GM20431 (cell line): ENCODE measurements around the gene PSPN.

Experiments
- in situ Hi-C: fragments of 300-500 bp; cut with MseI, MboI; formaldehyde crosslinking; loops from one replicate; pipeline ENCODE4 v1.15.0; 2020; ENCODE audit warnings: low sequenced_read_pairs; ENCODE audit not compliant: unreplicated experiment

PSPN gene, protein sequence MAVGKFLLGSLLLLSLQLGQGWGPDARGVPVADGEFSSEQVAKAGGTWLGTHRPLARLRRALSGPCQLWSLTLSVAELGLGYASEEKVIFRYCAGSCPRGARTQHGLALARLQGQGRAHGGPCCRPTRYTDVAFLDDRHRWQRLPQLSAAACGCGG

DNA sequence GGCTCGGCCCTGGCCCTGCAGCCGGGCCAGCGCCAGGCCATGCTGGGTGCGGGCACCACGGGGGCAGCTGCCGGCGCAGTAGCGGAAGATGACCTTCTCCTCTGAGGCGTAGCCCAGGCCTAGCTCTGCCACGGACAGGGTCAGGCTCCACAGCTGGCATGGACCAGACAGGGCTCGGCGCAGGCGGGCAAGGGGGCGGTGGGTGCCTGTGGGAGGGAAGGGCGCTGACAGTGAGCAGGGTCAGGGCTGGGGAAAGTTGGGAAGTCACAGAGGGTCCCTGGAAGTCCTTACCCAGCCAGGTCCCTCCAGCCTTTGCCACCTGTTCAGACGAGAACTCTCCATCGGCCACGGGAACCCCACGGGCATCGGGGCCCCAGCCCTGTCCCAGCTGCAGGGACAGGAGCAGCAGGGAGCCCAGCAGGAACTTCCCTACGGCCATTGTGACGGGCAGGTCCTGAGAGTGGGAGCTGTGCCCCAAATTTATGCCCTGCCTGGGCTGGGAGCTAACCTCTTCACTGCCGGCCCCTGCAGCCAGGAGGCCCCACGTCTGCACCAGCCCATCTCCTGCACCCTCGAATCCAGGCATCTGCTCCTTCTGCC is at the start of gene PSPN:
TSS of gene PSPN (minus strand) at position 523 of the 600 bp plus-strand sequence. CDS start at position 439, 84 bp downstream.
- in situ Hi-C loops: no loop called here

DNA sequence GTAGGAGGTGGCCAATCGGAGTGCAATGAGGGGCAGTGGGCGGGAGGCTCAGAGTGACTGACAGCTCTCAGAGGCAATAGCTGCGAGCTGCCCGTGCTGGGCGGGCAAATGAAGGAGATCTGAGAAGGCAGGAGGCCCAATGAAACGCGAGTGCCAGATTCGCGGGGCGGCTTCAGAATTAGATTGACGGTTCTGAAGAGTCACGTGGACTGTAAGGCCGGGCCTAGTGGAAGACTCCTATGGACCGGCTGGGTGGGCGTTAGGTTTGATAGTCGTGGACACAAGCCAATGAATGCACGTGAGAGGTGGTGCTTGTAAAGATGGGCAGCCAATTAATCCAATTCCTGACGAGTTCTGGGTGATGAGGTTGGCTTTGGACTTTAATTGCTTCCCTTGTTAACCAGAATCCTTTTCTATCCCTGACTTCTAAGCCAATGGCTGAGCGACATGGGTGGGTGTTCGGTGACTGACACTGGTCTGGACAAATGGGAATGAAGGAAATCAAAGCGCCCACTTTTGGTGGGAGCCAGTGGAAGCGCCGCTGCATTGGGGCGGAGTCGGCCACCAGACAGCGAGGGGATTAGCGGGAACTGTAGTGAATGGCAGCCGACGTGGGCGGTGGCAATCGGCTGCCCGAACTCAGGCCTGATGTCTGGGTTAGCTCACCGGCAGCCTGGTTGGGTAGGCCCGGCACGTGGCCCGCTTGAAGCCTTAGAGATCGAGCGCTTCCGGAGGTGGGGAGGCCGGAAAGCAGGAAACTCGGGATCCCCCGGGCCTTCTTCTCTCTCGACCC is 49.4 kb upstream of the PSPN start:
- in situ Hi-C loops: no loop called here

DNA sequence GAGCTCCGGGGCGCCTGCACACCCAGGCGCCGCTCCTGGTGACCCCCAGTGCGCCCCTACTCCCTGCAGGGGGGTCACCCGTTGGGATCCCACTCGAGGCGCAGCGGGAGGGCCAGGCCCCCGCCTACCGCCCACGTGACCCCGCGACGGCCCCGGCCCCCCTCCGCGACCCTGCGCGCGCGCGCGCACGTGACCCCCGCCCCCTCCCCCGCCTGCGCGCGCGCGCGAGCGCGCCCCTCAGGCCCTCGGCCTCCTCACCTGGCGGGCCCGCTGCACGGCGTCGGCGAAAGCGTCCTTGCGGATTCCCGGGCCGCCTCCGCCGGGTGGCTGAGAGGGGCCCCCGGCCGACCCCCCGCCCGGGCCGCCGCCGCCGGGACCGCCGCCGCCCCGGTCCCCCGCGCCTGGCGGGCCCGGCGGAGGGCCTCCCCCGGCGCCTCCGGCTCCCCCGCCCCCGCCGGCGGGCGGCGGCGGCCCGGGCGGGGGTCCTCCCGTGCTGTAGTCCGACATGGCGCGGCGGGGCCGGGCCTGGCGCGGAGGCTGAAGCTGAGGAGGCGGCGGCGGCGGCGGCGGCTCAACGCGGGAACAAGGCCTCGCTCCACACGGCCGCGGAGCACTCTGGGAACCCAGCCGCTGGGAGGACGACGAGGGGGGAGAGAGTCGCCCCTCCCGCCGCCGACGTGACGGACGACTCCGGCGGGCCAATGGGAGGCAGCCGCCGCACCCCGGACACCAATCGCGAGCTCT is 48.6 kb upstream of the PSPN start, which contains the start of gene KHSRP:
TSS of gene KHSRP (minus strand) at position 617 of the 744 bp plus-strand sequence. CDS start at position 507, 110 bp downstream.
- in situ Hi-C loops: no loop called here

DNA sequence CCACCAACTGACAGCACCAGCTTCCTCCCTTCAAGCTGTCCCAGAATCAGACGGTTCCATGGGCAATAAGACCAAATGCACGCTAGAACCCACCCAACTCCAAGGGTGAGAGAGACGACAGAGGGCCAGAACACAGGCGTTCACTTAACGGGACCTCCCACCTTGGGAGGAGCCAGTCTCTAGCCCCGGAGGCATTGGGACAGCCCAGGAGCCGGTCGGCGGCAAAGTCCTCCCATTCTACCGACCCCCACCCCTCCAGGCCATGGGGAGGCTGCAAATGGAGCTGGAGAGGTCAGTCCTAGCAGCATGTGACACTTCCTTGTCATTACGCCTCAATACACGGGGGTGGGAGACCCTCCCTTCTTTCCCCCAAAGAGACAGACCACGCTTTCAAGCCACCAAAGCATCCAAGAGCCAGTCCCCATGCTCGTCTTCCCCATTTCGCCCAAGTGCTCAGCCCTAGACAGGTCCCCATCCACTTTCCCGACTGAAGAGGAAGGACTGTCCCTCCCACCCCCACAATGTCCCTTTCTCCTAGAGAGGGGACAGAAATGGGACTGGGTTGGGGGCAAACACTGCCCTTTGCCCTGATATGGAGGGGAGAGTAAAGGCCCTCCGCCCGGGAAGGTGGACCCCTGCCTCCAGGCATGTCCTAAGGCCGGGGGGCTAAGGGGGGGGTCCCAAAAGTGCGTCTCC is 47.9 kb upstream of the PSPN start:
- in situ Hi-C loops: no loop called here

DNA sequence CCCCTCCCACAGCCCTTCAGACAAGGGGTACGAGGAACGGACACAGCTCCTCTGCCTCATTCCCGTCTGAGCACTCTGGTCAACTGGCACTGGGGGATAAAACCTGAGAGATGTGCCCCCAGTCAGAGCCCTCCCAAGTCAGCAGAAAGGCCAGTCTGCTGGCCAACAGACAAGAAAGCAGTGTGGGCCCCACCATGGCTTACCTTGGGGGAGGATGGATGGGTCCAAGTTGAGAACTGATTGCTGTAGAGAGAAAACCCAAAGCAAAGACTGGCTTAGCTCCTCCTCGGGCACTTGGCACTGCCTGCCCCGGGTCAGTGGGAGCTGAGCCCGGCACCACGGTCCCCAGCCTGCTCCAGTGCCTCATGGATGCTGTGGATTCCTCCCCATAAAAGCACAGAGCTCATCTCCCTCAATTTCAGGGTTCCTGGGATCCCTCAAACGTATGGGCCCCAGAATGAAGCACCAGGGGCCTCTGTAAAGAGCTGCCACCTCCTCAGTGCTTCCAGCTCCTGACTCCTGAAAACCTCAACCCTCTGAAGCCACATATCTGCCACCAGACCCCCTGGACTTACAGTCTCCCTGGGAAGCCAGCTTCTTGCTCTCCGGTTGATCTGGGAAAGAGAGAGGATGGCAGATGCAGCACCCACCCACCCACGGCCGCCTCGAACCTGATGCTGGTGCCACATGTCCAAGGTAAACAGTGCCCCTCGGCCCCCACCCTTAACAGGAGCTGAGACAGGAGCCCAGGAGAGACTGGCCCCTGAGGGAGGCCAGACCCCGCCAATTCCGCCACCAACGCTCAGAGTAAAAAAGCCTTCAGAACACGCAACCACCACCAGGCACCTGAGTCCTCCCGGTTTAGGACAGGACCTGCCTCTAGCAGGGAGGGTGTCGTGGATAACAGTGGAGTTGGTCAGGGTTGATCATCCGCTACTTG is 45.6 kb upstream of the PSPN start:
- in situ Hi-C loops: no loop called here

DNA sequence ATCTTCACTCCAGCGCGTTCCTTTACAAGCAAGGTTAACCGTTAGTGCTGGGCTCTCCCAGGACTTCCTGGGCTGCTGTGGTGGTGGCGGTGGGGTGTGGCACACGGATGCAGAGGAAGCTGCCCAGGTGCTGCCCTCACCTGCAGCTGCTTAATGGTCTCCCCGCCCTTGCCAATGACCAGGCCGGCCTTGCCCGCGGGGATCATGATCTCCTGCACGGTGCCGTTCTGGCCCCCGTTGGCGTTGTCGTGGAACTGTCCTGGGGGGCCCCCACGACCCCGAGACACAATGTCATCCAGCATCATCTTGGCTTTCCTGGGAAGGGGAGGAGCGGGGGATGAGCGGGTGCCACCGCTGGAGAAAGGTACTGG is 42.8 kb upstream of the PSPN start:
- in situ Hi-C loops: no loop called here

DNA sequence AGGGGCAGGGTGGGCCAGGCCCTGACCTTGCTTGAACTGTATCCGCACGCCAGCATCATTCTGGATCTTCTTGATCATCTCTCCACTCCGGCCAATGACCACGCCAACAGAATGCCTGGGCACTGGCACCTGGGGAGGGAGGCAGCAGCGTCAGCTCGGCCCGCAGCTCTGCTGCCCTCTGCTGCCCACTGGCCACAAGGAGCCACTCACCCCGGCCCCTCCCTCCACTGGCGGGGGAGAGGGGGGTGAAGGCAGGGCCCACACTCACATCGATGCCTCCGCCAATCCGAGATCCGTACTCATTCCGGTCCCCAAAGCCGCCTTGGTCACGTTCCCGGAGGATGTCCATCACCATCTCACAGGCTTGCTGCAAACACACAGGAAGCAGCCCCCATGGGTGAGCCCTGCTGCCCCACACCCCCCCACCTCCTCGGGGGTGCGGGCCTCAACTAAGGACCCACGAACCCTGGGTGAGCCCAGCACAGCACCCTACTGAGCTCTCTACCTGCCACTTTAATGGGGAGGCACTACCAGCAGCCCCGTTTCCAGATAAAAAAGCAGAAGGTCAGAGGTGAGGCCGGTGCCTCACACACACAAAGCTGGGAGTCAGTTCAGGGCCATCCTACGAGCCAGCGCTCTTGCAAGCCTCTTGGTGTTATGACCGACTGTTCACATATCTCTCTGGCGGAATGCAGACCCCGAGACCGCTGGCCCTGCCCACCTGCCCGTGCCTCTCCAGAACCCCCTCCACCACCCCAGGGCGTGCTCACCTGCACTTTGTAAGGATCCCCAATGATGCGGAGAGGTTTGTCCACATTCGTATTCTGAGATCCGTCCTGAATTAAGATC is 42.2 kb upstream of the PSPN start:
- in situ Hi-C loops: no loop called here

DNA sequence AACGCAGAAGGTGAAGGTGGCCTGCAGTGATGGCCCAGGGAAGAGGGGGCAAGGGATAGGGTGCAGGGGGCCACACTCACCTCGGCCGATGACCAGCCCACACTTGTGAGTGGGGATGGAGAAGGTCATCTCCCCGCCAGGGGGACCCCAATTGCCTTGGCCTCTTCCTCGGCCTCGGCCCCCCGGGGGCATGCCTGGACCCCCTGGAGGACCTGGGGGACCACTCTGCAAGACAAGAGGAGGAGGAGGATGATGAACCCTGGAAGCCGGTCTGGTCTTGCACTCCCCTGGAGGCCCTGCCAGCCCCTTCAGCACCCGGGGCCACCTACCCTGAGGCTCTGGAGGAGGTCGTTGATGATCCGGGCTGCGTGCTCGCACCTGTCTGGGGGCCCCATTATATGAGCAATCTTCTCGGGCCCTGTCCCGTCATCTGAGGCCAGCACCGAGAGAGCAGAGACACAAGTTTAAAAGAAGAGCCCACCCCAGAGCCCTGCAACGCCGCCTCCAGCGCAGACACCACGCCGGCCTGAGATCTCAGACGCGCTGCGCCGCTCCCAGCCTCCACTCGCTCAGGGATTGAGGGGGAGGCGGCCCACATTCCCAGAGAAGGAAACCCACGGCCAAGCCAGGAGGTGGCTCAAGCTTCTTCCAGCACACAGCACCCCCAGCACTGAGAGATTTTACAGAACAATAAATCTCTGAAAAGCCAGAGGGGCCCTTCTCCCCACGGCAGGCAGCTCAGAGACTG is 41.1 kb upstream of the PSPN start:
- in situ Hi-C loops: no loop called here

DNA sequence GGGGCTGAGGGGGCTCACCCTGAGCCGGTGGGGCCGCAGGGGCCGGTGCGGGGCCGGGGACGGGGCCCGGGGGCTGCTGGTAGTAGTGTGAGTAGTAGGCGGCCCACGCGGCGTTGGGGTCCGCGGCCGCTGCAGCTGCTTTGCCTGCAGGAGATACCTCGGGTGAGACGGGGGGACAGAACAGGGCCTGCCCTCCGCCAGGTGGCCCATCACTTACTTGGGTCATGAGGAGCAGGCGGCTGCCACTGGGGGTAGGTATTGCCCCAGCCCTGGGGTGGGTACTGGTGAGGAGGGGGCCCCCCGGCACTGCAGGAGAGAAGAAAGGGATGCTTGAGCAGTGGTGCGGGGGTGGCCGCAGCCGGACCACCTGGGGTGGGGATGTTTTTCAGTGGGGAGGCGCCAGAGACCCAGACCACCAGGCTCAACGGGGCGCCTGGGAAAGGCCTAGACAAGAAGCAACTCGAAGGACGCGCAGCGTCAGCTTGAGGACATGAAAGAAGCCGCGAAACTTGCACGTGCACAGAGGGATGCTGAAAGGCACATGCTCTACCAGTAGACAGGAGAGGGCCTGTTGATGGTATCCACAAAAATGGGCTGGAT is 40.0 kb upstream of the PSPN start:
- in situ Hi-C loops: no loop called here

DNA sequence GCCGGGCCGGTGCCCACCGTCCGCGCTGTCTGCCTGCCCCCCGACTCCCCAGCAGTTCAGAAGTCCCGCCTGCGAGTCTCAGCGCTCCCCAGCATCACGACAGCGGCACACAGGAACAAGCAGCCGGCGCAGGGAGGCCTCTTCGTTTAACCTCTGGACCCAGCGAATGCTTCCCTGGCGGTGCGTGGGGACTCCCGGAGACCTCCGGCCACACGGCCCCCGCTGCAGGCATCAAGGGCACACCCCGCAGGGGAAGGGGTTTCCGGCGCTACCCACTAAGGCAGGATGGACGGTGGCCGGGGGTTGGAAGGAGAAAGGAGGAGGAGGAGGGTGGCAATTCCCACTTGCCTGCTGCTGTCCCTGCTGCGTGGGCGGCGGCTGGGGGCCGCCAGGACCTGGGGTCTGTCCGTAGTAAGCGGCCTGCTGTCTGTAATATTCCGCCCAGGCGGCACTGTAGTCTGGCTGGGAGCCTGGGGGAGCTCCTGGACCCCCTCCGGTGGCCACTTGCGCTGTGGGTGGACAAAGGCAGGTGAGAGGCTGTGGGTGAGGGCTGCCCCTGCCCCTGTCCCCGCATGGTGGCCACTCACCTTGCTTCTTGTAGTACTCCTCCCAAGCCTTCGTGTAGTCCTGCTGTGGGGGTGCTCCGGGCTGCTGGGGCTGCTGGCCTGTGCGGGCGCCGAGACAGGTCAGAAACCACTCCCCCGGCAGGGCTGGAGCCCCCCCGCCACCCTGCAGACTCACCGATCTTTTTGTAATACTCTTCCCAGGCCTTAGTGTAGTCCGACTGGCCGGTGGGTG is 39.3 kb upstream of the PSPN start:
- in situ Hi-C loops: no loop called here

DNA sequence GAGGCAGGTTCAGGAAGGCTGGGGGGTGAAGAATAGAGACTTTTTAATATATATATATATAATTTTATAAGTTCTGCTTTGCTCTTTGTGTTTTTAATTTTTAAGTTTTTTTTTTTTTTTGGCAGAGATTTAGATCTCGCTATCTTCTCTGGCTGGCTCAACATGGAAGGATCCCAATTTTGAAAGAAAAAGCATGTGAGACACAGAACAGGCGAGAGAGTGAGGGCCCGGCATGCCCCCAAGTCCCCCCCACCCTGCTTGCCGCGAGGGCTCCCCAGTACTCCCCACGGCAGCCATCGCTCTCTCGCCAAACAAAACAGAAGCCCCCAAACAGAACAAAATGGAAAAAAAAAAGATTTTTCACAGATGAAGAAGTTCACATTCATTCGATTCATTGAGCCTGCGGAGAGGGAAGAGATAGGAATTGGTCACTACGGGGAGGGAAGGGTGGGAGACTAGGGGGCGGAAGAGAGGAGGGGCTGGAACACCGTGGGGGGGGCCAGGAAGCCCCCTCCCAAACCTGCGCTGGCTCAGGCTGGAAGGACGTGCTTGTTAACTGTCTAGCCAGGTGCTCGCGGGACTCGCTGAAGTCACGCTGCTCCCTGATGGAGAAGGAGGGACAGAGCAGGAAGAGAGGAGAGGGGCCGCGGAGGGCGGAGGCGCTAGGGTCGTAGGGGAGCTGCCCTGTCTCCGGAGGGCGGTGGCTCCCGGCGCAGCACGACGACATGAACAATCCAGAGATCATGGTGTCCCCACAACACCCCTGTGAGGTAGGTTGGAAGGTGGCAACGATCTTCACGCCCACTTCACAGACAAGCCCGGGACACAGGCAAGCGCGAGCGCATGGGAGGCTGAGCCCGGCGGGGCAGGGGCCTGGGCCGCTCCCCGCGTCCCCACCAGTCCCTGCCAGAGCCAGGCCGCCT is 38.2 kb upstream of the PSPN start:
- in situ Hi-C loops: no loop called here

DNA sequence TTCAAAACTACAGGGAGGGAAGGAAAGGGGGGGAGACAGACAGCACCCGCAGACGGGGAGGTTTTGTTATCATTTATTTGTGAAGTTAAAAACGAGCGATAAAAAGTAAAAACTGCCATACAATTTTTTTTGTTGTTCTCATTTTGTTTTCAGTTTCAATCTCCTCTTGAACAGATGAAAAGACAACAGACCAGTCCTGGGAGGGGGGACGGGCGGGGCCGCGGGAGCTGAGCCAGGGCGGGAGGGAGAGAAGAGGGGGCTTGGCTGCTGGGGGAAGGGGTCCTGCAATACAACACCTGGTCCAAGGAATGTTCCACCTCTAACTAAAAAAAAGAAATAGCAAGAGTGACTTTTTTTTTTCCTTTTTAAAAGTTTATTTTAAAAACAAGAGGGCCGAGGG is 37.6 kb upstream of the PSPN start:
- in situ Hi-C loops: no loop called here

DNA sequence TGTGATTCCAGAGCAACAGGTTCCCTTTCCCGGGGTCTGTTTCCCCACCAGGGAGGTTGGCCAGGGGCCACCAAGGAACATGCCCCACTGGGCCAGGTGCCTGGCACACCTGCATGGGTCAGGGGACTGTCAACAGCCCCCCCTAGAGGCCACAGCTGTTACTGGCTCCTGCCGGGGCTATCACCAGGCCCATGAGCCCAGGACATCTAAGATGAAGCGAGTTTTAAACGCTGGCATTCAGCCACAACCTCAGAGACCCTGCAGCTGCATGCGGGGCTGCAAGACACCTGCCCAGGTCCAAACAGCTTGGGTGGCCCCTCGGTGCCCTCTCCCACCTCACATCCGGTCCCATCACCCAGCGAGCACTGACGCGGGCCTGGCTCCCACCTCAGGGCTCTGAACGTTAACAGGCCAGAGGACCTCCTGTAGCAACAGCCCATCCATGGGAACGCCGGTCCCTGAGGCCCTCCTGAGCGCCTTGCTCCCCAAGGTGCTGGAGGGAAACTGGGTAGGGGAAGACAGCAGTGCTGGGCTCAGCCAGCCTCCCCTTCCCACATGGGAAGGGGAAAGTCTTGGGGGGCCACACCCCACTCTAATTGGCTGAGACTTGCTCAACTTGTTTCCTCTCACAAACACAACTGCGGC is 36.8 kb upstream of the PSPN start:
- in situ Hi-C loops: no loop called here

DNA sequence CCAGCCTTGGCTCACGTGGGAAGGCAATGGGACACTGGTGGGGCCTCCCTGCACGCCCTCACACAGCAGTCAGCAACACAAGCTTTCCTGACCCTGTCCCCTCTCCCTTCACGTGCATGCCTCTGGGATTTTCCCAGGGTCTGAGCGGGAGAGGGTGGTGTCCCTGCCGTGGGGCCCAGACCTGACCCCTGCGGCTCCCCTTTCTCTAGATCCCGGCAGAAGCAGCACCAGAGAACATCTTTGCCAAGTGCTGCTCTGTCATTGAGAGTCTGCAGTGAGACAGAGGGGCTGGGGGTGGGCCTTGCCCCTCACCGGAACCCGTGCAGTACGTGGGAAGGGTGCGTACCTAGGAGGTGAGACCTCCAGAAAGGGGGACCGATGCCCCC is 36.3 kb upstream of the PSPN start:
- in situ Hi-C loops: no loop called here

DNA sequence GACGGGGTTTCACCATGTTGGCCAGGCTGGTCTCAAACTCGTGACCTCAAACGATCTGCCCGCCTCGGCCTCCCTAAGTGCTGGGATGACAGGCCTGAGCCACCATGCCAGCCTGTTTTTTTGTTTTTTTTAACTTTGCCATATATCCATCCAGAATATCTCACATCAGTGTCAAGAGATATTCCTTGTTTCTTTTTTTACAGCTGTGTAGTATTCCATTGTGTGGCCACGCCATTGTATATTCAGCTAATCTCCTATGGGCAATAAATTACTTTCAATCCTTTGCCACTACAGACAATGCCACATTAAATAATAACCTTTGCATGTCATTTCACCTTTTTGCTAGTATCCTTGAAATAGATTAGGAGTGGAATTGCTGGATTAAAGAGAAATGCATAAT is 33.6 kb upstream of the PSPN start:
- in situ Hi-C loops: no loop called here
